ENCODE data around the gene WNT16.

WNT16 gene

DNA sequence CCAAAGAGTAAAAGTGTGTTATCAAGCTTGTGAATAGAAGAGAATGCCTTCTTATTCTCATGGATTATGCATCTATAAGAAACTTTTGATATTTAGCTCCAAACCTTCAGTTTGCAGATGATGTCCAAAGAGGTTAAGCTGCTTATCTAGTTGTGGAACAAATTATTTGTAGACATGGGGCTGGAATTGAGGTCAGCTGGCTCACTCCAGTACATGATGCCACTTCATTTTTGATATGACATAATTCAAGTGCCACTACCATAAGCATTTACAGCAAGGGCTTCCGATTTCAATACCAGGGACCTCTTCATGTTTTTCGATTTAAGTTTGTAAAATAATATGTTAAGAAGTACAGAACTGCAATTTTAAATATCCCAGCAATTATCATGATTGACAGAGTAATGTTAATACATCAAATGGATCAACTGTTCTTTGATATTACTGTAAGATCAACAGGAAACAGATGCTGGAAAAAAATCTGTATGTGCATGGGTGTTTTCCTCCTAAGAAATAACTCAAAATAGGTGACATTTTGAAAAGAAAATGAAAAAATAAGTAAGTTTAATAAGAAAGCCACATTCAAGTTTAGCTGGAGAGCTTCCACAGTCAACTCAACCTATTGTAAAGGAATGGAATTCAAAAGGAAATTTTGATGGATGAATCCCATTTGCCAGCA lies 54.6 kb downstream of the WNT16 start:
- in situ Hi-C loops (cut with MboI; ENCODE audit: low pct_unique_long_range_greater_than_20kb, low sequenced_read_pairs) = no loop called here
- DNase-seq = no peak

- in situ Hi-C loops (cut with MboI; ENCODE audit: low pct_unique_long_range_greater_than_20kb, low sequenced_read_pairs) = no loop called here
- DNase-seq = no peak
Measured at GRCh38 chr7:121384265-121384664, 55.5 kb downstream of the WNT16 start.

DNA sequence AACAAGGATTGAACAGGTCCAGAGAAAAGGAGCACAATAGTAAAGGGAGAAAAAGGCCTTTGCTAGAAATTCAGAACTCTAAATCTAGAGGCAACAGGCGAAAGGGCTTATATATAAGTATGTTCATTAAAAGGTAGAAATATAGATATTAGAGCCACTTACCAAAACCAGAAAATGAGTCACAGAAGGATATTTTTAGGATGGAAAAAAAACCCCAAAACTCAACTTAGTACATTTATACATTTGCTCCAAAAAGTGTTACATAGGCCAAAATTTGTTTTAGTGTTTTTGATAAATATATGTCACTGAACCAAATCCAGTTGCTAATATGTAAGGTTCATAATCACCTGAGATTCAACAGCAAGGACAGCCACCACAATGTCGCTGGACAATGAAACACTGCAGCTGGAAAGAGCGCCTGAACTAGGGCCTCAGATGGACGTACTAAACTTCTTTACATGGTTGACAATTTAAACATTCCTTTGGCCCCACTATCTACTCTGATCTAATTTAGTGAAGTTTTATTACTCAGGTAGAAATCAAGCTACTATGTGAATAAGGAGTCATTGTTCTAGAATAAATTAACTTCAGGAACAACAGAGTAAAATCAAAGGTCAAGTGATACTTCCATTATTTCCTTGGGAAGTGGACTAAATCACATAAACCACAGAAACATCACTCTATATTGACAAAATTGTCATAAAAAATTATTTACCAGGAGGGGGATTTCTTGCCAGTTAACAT lies 56.4 kb downstream of the WNT16 start:
- in situ Hi-C loops (cut with MboI; ENCODE audit: low pct_unique_long_range_greater_than_20kb, low sequenced_read_pairs) = no loop called here
- DNase-seq = no peak

- peak; percentile 12 for DNase-seq
Measured at GRCh38 chr7:121385800-121386179, 57.0 kb downstream of the WNT16 start.

DNA sequence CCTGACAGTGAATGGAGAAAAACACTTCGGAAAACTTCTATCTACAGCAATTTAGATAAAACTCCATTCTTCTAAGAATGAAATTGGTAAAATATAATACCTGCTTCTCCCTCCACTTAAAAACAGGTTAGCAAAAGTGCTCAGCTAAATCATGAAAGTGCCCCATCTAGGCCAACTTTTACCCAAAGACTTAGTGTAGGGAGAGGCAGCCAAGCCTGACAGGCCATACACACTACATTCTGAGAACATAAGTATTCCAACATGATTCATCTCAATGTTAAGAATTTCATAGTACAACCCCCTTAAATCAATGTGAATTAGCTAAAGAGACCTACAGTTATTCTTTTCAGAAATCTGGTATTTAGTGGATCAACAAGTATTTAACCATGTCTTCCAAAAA lies 60.1 kb downstream of the WNT16 start:
- in situ Hi-C loops (cut with MboI; ENCODE audit: low pct_unique_long_range_greater_than_20kb, low sequenced_read_pairs) = no loop called here

More at GRCh38 chr7:121385800-121386179, 57.0 kb downstream of the WNT16 start:
- in situ Hi-C loops (cut with MboI; ENCODE audit: low pct_unique_long_range_greater_than_20kb, low sequenced_read_pairs) = no loop called here

DNA sequence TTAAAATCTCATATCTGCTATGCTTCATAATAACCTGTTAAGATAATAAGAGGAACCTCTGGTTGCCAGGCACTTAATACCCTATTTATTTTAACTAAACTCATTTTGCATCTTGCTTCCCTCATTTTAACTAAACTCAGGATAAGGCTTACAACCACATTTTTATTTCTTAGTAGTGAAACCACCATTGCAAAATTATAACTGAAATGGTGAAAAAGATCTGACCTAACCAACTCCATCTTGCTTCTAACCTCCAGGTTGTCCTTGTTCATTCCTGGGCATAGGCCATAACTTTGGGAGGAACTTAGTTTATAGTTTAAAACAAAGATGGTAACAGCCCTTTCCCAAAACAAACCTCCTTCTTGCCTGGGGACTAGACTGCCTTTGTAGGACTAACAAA lies 61.3 kb downstream of the WNT16 start:
- in situ Hi-C loops (cut with MboI; ENCODE audit: low pct_unique_long_range_greater_than_20kb, low sequenced_read_pairs) = no loop called here
- DNase-seq = no peak

More for the DNA sequence above, 60.1 kb downstream of the WNT16 start:
- DNase-seq = no peak

- no peak for DNase-seq
- in situ Hi-C loops (cut with MboI; ENCODE audit: low pct_unique_long_range_greater_than_20kb, low sequenced_read_pairs) = no loop called here
Measured at GRCh38 chr7:121390617-121391016, 61.8 kb downstream of the WNT16 start.

All from KBM-7 (cell line).